ENCODE results near the gene CXCL13. TPM values are rescaled to one million over a fixed set of nuclear protein-coding genes. Genes with fewer than 3 reads are reported as not detected.

The CXCL13 gene
- total and polyA plus RNA-seq, 2 of the 13 experiments (the other 11 are each of a cell fraction or from before 2014, with no cell fraction given): not detected

DNA sequence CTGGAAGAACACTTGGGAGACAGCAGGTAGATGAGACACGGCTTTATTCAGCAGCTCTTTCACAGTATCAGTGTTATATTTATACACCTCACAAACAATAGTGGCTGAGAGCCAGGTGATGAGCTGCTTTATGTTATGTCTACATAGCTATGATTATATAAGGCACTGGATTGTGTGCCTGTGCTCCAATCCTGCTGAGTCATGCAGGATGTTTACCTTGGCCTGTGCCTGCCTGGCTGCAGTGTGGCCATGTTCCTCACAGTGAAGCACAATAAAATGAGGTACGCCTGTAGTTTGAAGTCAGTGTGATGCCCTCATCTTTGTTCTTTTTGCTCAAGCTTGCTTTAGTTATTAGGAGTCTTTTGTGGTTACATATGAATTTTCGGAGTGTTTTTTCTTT lies 31.3 kb downstream of the CXCL13 start (continued):
- TF ChIP-seq ZNF350 (CRISPR knock-in tag; IDR thresholded peaks at IDR 0.05; ENCODE audit: borderline replicate concordance, low read depth) (no peak), ZNF879 (CRISPR knock-in tag; IDR thresholded peaks at IDR 0.05) (no peak), SSRP1 (CRISPR knock-in tag; IDR thresholded peaks at IDR 0.05) (no peak), RELA (CRISPR knock-in tag; IDR thresholded peaks at IDR 0.05) (no peak), ZFP37 (CRISPR knock-in tag; IDR thresholded peaks at IDR 0.05; ENCODE audit: borderline replicate concordance) (no peak), TOE1 (CRISPR knock-in tag; IDR thresholded peaks at IDR 0.05) (no peak), MXI1 (IDR thresholded peaks at IDR 0.05; ENCODE audit: borderline replicate concordance, low read depth, low read length) (no peak), YY1 (IDR thresholded peaks at IDR 0.05; ENCODE audit: insufficient read depth, insufficient replicate concordance, low read depth, low read length) (peak; percentile 50), DNMT1 (CRISPR knock-in tag; IDR thresholded peaks at IDR 0.05) (no peak), SRSF1 (optimal IDR thresholded peaks at IDR 0.05; ENCODE audit: low read depth, low read length) (no peak), HNF4G (IDR thresholded peaks at IDR 0.05; ENCODE audit: borderline replicate concordance, low read depth, low read length) (no peak), HNF4G (CRISPR knock-in tag; IDR thresholded peaks at IDR 0.05; ENCODE audit: borderline replicate concordance, low read depth) (no peak), CBX2 (IDR thresholded peaks at IDR 0.05; ENCODE audit: low read depth, low read length) (no peak), CBX2 (CRISPR knock-in tag; IDR thresholded peaks at IDR 0.05; ENCODE audit: low read depth) (no peak), PTBP1 (IDR thresholded peaks at IDR 0.05; ENCODE audit: low read depth, low read length, poor library complexity, severe bottlenecking) (no peak), ZNF124 (CRISPR knock-in tag; IDR thresholded peaks at IDR 0.05) (no peak)
- TF ChIP-seq, protein P1, sequence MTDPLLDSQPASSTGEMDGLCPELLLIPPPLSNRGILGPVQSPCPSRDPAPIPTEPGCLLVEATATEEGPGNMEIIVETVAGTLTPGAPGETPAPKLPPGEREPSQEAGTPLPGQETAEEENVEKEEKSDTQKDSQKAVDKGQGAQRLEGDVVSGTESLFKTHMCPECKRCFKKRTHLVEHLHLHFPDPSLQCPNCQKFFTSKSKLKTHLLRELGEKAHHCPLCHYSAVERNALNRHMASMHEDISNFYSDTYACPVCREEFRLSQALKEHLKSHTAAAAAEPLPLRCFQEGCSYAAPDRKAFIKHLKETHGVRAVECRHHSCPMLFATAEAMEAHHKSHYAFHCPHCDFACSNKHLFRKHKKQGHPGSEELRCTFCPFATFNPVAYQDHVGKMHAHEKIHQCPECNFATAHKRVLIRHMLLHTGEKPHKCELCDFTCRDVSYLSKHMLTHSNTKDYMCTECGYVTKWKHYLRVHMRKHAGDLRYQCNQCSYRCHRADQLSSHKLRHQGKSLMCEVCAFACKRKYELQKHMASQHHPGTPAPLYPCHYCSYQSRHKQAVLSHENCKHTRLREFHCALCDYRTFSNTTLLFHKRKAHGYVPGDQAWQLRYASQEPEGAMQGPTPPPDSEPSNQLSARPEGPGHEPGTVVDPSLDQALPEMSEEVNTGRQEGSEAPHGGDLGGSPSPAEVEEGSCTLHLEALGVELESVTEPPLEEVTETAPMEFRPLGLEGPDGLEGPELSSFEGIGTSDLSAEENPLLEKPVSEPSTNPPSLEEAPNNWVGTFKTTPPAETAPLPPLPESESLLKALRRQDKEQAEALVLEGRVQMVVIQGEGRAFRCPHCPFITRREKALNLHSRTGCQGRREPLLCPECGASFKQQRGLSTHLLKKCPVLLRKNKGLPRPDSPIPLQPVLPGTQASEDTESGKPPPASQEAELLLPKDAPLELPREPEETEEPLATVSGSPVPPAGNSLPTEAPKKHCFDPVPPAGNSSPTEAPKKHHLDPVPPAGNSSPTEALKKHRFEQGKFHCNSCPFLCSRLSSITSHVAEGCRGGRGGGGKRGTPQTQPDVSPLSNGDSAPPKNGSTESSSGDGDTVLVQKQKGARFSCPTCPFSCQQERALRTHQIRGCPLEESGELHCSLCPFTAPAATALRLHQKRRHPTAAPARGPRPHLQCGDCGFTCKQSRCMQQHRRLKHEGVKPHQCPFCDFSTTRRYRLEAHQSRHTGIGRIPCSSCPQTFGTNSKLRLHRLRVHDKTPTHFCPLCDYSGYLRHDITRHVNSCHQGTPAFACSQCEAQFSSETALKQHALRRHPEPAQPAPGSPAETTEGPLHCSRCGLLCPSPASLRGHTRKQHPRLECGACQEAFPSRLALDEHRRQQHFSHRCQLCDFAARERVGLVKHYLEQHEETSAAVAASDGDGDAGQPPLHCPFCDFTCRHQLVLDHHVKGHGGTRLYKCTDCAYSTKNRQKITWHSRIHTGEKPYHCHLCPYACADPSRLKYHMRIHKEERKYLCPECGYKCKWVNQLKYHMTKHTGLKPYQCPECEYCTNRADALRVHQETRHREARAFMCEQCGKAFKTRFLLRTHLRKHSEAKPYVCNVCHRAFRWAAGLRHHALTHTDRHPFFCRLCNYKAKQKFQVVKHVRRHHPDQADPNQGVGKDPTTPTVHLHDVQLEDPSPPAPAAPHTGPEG (CRISPR knock-in tag; IDR thresholded peaks at IDR 0.05): no peak
- TF ChIP-seq, protein P2, sequence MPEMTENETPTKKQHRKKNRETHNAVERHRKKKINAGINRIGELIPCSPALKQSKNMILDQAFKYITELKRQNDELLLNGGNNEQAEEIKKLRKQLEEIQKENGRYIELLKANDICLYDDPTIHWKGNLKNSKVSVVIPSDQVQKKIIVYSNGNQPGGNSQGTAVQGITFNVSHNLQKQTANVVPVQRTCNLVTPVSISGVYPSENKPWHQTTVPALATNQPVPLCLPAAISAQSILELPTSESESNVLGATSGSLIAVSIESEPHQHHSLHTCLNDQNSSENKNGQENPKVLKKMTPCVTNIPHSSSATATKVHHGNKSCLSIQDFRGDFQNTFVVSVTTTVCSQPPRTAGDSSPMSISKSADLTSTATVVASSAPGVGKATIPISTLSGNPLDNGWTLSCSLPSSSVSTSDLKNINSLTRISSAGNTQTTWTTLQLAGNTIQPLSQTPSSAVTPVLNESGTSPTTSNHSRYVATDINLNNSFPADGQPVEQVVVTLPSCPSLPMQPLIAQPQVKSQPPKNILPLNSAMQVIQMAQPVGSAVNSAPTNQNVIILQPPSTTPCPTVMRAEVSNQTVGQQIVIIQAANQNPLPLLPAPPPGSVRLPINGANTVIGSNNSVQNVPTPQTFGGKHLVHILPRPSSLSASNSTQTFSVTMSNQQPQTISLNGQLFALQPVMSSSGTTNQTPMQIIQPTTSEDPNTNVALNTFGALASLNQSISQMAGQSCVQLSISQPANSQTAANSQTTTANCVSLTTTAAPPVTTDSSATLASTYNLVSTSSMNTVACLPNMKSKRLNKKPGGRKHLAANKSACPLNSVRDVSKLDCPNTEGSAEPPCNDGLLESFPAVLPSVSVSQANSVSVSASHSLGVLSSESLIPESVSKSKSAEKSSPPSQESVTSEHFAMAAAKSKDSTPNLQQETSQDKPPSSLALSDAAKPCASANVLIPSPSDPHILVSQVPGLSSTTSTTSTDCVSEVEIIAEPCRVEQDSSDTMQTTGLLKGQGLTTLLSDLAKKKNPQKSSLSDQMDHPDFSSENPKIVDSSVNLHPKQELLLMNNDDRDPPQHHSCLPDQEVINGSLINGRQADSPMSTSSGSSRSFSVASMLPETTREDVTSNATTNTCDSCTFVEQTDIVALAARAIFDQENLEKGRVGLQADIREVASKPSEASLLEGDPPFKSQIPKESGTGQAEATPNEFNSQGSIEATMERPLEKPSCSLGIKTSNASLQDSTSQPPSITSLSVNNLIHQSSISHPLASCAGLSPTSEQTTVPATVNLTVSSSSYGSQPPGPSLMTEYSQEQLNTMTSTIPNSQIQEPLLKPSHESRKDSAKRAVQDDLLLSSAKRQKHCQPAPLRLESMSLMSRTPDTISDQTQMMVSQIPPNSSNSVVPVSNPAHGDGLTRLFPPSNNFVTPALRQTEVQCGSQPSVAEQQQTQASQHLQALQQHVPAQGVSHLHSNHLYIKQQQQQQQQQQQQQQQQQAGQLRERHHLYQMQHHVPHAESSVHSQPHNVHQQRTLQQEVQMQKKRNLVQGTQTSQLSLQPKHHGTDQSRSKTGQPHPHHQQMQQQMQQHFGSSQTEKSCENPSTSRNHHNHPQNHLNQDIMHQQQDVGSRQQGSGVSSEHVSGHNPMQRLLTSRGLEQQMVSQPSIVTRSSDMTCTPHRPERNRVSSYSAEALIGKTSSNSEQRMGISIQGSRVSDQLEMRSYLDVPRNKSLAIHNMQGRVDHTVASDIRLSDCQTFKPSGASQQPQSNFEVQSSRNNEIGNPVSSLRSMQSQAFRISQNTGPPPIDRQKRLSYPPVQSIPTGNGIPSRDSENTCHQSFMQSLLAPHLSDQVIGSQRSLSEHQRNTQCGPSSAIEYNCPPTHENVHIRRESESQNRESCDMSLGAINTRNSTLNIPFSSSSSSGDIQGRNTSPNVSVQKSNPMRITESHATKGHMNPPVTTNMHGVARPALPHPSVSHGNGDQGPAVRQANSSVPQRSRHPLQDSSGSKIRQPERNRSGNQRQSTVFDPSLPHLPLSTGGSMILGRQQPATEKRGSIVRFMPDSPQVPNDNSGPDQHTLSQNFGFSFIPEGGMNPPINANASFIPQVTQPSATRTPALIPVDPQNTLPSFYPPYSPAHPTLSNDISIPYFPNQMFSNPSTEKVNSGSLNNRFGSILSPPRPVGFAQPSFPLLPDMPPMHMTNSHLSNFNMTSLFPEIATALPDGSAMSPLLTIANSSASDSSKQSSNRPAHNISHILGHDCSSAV (CRISPR knock-in tag; IDR thresholded peaks at IDR 0.05; ENCODE audit: borderline replicate concordance): no peak
